ENCODE results near the gene SLC1A3.

Gene SLC1A3

GRCh38 chr5:36599986-36600779 is 6.2 kb upstream of the SLC1A3 start:
- DNase-seq (ENCODE audit: low spot score), result no peak

DNA sequence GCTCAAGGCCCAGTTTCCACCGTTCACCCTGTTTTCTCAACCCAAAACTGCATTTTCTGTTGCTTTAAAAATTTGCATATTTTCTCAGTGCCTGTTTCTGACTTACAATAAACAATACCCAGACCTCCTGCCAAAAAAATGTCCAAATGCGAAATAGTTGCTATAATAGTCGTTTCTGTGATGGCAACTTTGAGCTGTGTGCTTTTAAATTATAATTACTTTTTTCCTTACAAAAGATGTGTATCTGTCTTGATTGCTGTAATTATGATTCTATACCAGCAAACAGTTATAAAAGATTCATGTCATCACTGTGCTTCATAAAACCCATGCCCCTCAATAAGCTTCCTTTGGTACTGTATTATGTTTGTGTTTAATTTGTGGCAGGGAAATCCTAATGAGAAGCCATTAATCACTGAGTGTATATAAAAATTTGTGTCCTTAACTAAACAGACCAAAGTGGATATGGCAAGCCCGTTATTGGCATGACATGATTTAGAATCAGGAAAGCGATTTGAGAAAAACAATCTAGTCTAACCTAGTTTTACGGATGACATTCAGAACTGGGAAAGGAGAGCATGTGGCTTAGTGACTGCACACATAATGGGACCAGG is 5.4 kb upstream of the SLC1A3 start:
- no peak for DNase-seq (ENCODE audit: low spot score)

DNA sequence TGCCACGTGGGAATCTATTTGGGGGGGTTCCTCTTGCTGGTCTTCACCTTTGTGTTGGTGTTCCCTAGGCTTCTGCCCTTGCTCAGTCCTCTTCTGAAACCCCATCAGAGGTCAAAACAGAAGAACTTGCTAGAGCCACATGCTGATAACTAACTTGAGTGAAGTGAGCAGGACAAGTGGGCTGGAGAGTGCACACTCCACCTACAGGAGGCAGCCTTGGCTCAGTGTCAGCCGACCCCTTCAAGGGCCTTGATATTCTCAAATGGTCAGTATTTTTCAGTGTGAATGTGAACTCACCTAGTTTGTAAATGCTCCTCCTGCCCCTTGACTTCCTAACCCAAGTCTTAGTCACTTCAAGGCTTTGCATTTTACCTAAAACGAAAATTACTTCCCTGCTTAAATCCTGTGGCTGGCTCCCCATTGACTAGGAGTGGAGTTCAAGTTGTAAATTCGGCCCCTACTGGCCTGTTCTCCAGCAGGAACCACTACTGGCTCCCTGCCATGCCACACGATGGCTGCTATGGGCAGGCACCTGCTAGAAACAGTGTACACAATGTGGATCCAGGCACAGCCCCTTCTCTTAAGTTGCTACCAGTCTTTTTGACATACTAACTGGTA is 3.6 kb upstream of the SLC1A3 start:
- no peak for DNase-seq (ENCODE audit: low spot score)

- DNase-seq (ENCODE audit: low spot score), result no peak
Measured at GRCh38 chr5:36605241-36605640, 1.2 kb upstream of the SLC1A3 start.

GRCh38 chr5:36606036-36606427 is 374 bp upstream of the SLC1A3 start:
- DNase-seq (ENCODE audit: low spot score), result no peak

- DNase-seq (ENCODE audit: low spot score), result no peak
Measured at GRCh38 chr5:36607114-36607571, 737 bp downstream of the SLC1A3 start.

DNA sequence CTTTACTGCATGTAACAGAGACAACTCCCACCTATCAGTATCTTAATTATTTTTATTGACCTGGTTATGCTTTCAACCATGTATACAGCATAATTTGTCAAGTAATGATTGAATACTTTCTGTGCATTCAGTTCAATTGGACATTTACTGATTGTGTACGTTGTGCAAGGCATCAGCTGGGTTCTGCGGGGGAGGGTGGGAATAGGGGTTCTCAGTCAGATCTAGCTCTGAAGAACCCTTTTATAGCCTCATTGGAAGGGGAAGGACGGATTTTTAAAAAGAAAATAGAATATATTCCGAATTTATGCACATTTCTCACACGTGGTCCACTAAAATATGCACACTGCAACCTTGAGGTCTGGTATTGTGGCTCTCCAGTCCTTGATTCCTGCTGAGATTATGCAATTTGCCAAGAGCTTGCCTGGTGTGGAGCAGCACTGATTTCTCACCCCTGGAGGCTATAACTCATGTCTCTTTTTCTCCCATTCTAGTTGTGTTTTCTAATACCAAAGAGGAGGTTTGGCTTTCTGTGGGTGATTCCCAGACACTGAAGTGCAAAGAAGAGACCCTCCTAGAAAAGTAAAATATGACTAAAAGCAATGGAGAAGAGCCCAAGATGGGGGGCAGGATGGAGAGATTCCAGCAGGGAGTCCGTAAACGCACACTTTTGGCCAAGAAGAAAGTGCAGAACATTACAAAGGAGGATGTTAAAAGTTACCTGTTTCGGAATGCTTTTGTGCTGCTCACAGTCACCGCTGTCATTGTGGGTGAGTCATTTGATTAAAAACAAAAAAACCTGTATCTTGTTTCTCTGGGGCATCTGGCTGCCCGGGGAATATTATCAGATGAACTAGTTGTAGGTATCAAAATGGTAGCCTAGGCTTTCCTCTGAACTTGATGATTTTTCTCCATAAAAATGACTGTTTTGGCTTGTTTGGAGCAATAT is 1.7 kb downstream of the SLC1A3 start:
- DNase-seq (ENCODE audit: low spot score), result no peak

DNA sequence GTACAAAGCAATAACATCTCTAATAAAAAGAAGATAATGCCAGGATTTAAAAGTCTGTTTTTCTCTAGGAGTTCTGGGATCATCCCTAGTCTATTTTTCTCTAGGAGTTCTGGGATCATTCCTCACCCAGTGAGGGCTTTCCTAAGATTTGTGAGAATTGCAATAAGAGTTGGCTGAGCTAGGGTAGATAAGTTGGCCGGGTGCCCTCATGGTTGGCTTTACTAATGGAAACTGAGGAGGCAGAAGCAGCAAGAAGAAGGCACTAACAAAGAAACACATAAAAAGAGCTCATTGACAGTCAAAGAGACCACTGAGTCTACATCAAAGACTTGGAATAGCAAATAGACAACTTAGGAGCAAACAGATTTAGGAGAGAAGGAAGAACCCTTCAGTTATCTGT is 4.2 kb downstream of the SLC1A3 start:
- DNase-seq (ENCODE audit: low spot score), result no peak

GRCh38 chr5:36611520-36612274 is 5.3 kb downstream of the SLC1A3 start:
- DNase-seq (ENCODE audit: low spot score), result no peak

DNA sequence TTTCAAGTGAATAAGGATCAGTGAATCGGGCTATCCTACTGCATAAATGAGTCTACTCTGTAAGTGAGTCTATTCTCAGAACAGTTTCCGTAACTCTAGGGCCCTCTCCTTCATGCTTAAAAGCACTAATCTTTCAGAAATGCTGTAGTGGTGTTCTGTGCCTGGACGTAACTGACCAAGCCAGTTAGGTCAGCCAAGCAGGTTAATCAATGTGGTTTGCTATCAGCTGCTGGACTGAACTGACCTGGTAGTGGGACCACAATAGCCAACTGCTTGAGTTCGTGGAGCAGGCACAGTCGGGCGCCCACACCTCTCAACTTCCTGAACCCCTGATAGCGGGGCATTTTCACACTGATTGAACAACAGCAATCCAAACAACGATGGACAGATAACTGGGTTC is 6.8 kb downstream of the SLC1A3 start:
- no peak for DNase-seq (ENCODE audit: low spot score)

DNA sequence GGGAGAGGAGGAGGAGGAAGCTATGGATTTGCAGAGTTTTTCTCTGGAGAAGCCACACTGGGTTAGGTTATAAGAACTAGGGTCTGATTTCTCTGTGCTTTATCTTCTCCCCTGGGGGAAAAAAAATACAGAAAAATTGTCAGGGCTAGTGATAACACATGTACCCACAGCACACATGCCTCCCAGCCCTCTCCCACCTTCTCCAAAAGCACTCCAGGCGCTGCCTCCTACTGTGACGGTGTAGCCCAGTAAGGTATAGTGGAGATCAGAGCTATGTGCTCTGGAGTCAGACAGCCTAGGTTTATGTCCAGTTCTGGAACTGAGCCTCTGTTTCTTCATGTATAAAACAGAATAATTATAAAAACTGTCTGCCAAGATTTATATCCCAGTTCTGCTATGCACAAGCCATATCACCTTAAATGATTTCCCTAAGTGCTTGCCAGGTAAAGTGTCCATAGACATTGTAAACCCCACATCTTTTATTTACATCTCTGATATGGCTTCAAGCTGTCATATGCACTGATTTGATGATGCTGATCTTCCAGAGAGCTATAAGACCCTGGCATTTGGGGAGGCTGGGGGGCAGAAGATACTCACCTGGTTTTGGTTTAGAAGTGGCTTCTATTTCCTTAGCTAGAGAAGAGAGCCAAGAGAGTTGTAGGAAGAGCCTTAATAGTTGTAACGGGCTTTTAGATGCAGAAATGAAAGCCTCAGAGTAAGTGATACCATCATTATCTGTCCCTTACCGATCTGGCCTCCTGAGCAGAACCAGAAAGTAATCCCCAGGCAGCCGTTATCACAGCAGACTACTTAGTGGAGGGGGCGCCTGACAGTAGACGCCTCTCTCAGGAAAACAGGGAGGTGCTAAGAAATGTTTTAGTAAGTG is 7.6 kb downstream of the SLC1A3 start:
- DNase-seq (ENCODE audit: low spot score), result no peak

DNA sequence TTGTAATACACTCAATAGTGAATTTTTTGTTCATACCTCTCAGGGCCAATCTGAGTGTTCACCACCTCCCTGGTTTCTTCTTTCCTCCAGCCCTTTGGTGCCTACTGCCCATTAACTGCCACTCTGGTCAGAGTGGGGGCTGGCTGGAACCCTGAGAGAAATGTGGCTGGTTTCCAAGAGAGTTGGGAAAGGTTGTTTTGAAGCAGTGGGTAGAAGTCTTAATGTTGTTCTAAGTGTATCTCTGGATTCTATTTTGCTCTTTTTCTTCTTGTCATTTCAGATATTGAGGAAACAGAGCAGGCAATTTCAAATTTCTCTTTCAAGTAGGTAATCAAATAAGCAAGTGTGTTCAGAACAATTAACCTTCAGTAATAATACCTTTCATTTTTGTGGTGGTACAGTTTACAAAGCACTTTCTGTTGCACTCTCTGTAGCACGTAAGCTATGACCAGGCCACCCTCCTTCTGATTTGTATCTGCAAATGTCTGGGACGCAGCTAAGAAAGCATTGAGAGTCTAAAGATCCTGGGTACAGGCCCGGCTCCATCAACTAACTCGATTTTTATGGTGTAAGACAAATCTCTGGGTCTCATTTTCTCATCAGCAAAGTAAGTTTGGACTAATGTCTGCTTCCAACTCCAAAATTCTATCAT is 8.4 kb downstream of the SLC1A3 start:
- no peak for DNase-seq (ENCODE audit: low spot score)

GRCh38 chr5:36619012-36619635 is 12.7 kb downstream of the SLC1A3 start:
- DNase-seq (ENCODE audit: low spot score), result no peak

GRCh38 chr5:36621985-36622384 is 15.6 kb downstream of the SLC1A3 start:
- no peak for DNase-seq (ENCODE audit: low spot score)

DNA sequence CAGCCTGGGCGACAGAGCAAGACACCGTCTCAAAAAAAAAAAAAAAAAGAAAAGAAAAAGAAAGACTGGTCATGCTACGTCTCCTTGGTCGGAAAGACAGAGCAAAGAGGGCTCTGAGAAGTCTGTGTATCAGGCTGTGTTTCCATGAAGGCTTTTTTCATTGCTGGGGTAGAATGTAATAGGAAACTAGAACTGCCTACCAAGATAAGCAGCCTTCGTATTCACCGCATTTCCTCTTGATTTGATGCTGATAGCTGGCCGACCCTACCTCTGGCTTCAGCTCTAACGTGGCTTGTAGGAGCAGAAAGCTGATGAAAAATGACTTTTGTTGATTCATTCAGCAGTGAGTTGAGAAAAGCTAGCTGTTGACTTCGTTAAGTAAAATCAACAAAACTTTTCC is 17.4 kb downstream of the SLC1A3 start:
- no peak for DNase-seq (ENCODE audit: low spot score)

GRCh38 chr5:36624277-36624676 is 17.9 kb downstream of the SLC1A3 start:
- no peak for DNase-seq (ENCODE audit: low spot score)

- DNase-seq (ENCODE audit: low spot score), result no peak
Measured at GRCh38 chr5:36628695-36629094, 22.3 kb downstream of the SLC1A3 start.

GRCh38 chr5:36629729-36630128 is 23.3 kb downstream of the SLC1A3 start:
- DNase-seq (ENCODE audit: low spot score), result no peak

Data from hematopoietic multipotent progenitor cell treated with erythropoietin and hydrocortisone succinate and interleukin-3 and kit ligand, for 17 days (in vitro differentiated cells).